Kasumi-1 (cell line): ENCODE data around the gene USP15.
A peak's percentile ranks its signal among the peaks of the same experiment; 100 is the strongest.

ENCODE experiments used
- DNase-seq, 2 experiments: peaks; one replicate each; lab custom pipeline; 2025; lab: John Stamatoyannopoulos, UW

USP15 gene

GRCh38 chr12:62259993-62260732 lies at the start of gene USP15:
USP15 (plus strand) TSS chr12:62260404; CDS start chr12:62260415, 11 bp downstream.
- peak; percentile 93 to 98 for DNase-seq

GRCh38 chr12:62210422-62210821 lies 49.8 kb upstream of the USP15 start:
- peak; percentile 42 to 63 for DNase-seq

- no peak for DNase-seq
Measured at GRCh38 chr12:62211510-62211909, 48.7 kb upstream of the USP15 start.

- DNase-seq, result peak in 1 of 2 experiments; percentile 15
Measured at GRCh38 chr12:62214846-62215245, 45.4 kb upstream of the USP15 start.

GRCh38 chr12:62215506-62215905 lies 44.7 kb upstream of the USP15 start:
- DNase-seq, result no peak

GRCh38 chr12:62217466-62218194 lies 42.6 kb upstream of the USP15 start:
- DNase-seq, result no peak

- no peak for DNase-seq
Measured at GRCh38 chr12:62221107-62221506, 39.1 kb upstream of the USP15 start.

- no peak for DNase-seq
Measured at GRCh38 chr12:62224601-62225000, 35.6 kb upstream of the USP15 start.

- no peak for DNase-seq
Measured at GRCh38 chr12:62227091-62227490, 33.1 kb upstream of the USP15 start.

GRCh38 chr12:62230652-62231051 lies 29.6 kb upstream of the USP15 start:
- no peak for DNase-seq

- no peak for DNase-seq
Measured at GRCh38 chr12:62232143-62232729, 28.0 kb upstream of the USP15 start.

GRCh38 chr12:62233805-62234204 lies 26.4 kb upstream of the USP15 start:
- DNase-seq, result no peak

- DNase-seq, result no peak
Measured at GRCh38 chr12:62239571-62239970, 20.6 kb upstream of the USP15 start.

GRCh38 chr12:62247281-62248045 lies 12.7 kb upstream of the USP15 start:
- DNase-seq, result no peak

GRCh38 chr12:62248873-62249272 lies 11.3 kb upstream of the USP15 start:
- DNase-seq, result no peak

GRCh38 chr12:62249419-62249818 lies 10.8 kb upstream of the USP15 start:
- DNase-seq, result no peak

GRCh38 chr12:62250671-62251608 lies 9.3 kb upstream of the USP15 start:
- no peak for DNase-seq

GRCh38 chr12:62251609-62251958 lies 8.6 kb upstream of the USP15 start:
- DNase-seq, result no peak

GRCh38 chr12:62252576-62252975 lies 7.6 kb upstream of the USP15 start:
- no peak for DNase-seq

- DNase-seq, result no peak
Measured at GRCh38 chr12:62254967-62255366, 5.2 kb upstream of the USP15 start.

- DNase-seq, result peak; percentile 37 to 41
Measured at GRCh38 chr12:62256408-62257096, 3.7 kb upstream of the USP15 start.
